Endothelial cell (in vitro differentiated cells): Measurements from ENCODE around the gene BLTP3B. TPM values are rescaled to one million over a fixed set of nuclear protein-coding genes. Genes with fewer than 3 reads are reported as not detected.

ENCODE experiments used
- DNase-seq: peaks from one replicate; pipeline ENCODE4 v3.0.0; 2021; ENCODE audit warnings: low spot score
- H3K27ac Mint-ChIP-seq: one replicate; pipeline ENCODE4 v1.8.0; 2021; ENCODE audit warnings: mixed read lengths, inconsistent platforms; ENCODE audit not compliant: unreplicated experiment
- H3K27me3 Mint-ChIP-seq: one replicate; pipeline ENCODE4 v1.8.0; 2021; ENCODE audit warnings: mild to moderate bottlenecking, moderate library complexity, mixed read lengths, inconsistent platforms; ENCODE audit not compliant: unreplicated experiment
- H3K36me3 Mint-ChIP-seq: one replicate; pipeline ENCODE4 v1.8.0; 2021; ENCODE audit warnings: mild to moderate bottlenecking, low read depth, mixed read lengths, inconsistent platforms; ENCODE audit not compliant: unreplicated experiment
- H3K4me1 Mint-ChIP-seq: one replicate; pipeline ENCODE4 v1.8.0; 2021; ENCODE audit warnings: mild to moderate bottlenecking, mixed read lengths, inconsistent platforms; ENCODE audit not compliant: unreplicated experiment
- H3K4me3 Mint-ChIP-seq: one replicate; pipeline ENCODE4 v1.8.0; 2021; ENCODE audit warnings: mild to moderate bottlenecking, mixed read lengths, inconsistent platforms; ENCODE audit not compliant: unreplicated experiment
- H3K9me3 Mint-ChIP-seq: one replicate; pipeline ENCODE4 v1.8.0; 2021; ENCODE audit warnings: mixed read lengths, inconsistent platforms; ENCODE audit not compliant: unreplicated experiment
- total RNA-seq: library from RNA; stranded (reverse); fragmentation: NEBNext Ultra II Directional; extraction: Animal tissue kit (Norgen Biotek cat#: 25700); gene quantifications from one replicate; pipeline ENCODE4 v1.2.1, GENCODE V29; 2021; ENCODE audit not compliant: unreplicated experiment
- TF ChIP-seq, protein P1 (sequence below): fragments of 200-600 bp; sonication (generic); IDR thresholded peaks from one replicate; pipeline ENCODE4 v1.5.0; 2021; ENCODE audit warnings: antibody characterized with exemption; ENCODE audit not compliant: unreplicated experiment

The BLTP3B gene
- total RNA-seq, 1 donor from 2014 or later = 14.3 TPM

DNA sequence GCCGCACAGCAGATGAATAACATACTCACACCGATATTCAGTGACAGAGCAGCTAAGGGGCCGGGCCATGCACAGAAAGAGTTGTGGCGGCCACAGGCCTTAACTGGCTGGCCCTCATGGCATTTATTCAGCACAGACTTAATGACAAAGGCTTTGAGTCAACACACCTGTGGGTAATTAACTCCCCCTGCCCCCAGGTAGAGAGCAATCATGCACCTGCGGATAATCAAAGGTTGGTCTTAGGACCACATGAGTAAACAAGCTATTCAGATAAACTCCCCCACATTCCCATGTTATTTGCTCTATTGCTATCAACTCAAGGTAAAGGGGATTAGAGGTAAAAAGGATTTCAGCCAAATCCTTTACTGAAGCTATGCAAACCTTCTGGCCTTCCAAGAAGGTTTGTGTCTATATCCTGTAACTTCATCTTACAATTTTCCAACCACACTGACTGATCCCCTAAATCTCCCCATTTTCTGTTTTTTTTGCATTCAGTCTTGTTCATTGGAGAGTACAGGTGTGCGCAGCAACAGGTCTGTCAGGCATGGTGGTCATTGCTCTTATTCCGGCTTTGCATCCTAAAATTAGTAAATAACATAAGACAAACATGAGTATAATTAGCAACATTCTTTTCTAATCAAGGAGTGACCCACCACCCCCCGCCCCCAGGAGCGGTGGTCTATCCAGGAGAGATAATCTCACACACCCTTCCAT lies 16.9 kb upstream of the BLTP3B start:
- Mint-ChIP-seq H3K27ac (no peak overlapping the region), H3K36me3 (no peaks in the 10 kb centered on the region), H3K27me3 (peaks cover 10% of the 10 kb centered on the region), H3K4me1 (no peaks in the 10 kb centered on the region), H3K9me3 (no peaks in the 10 kb centered on the region), H3K4me3 (no peak overlapping the region)
- DNase-seq = no peak
- TF ChIP-seq, protein P1, sequence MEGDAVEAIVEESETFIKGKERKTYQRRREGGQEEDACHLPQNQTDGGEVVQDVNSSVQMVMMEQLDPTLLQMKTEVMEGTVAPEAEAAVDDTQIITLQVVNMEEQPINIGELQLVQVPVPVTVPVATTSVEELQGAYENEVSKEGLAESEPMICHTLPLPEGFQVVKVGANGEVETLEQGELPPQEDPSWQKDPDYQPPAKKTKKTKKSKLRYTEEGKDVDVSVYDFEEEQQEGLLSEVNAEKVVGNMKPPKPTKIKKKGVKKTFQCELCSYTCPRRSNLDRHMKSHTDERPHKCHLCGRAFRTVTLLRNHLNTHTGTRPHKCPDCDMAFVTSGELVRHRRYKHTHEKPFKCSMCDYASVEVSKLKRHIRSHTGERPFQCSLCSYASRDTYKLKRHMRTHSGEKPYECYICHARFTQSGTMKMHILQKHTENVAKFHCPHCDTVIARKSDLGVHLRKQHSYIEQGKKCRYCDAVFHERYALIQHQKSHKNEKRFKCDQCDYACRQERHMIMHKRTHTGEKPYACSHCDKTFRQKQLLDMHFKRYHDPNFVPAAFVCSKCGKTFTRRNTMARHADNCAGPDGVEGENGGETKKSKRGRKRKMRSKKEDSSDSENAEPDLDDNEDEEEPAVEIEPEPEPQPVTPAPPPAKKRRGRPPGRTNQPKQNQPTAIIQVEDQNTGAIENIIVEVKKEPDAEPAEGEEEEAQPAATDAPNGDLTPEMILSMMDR = no peak

DNA sequence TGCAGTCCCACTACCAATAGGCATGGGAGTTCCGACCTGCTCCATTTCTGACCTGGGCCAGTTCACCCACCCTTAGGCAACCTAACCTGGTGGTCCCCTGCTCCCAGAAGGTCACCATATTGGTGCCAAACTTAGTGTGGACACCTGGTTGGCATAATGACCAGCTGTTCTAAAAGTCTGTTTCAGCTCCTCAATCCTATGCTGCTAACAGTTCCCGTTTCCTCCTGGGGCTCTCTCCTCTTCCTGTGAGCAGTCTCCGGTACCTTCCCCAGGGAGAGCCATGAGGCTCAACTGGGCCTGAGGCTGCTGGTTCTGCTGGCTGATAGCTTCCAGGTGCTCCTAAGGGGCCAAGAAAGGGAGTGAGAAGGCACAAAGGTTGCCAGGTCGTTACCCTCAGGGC lies 15.9 kb upstream of the BLTP3B start:
- H3K4me3 Mint-ChIP-seq = no peak overlapping the region
- peaks cover 10% of the 10 kb centered on the region for H3K27me3 Mint-ChIP-seq
- H3K36me3 Mint-ChIP-seq = no peaks in the 10 kb centered on the region
- peak overlapping the region; percentile 52 for H3K27ac Mint-ChIP-seq
- no peaks in the 10 kb centered on the region for H3K9me3 Mint-ChIP-seq
- H3K4me1 Mint-ChIP-seq = no peaks in the 10 kb centered on the region
- TF ChIP-seq, protein P1 = no peak
- DNase-seq = no peak

DNA sequence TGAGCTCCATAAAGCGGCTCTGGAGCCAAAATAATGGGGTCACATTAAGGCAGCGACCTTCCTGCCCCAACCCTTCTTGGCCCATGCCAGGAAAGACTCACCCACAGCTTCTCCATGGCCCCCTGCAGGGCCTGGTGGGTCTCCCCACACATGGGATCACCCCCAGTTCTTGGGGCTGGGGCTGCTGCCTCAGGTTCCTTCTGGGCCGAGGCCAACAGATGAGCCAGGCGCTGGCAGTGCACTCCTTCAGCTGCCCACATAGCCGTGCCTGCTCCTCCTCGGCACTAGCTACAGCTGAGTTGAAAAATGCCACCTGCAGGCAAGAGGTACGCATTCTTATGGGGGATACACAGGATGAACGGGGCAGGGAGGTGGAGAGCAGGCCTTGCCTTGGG lies 14.8 kb upstream of the BLTP3B start:
- H3K4me3 Mint-ChIP-seq = no peak overlapping the region
- TF ChIP-seq, protein P1 = no peak
- DNase-seq = no peak
- no peak overlapping the region for H3K27ac Mint-ChIP-seq
- peaks cover 10% of the 10 kb centered on the region for H3K27me3 Mint-ChIP-seq
- no peaks in the 10 kb centered on the region for H3K9me3 Mint-ChIP-seq
- H3K36me3 Mint-ChIP-seq = no peaks in the 10 kb centered on the region
- H3K4me1 Mint-ChIP-seq = no peaks in the 10 kb centered on the region

DNA sequence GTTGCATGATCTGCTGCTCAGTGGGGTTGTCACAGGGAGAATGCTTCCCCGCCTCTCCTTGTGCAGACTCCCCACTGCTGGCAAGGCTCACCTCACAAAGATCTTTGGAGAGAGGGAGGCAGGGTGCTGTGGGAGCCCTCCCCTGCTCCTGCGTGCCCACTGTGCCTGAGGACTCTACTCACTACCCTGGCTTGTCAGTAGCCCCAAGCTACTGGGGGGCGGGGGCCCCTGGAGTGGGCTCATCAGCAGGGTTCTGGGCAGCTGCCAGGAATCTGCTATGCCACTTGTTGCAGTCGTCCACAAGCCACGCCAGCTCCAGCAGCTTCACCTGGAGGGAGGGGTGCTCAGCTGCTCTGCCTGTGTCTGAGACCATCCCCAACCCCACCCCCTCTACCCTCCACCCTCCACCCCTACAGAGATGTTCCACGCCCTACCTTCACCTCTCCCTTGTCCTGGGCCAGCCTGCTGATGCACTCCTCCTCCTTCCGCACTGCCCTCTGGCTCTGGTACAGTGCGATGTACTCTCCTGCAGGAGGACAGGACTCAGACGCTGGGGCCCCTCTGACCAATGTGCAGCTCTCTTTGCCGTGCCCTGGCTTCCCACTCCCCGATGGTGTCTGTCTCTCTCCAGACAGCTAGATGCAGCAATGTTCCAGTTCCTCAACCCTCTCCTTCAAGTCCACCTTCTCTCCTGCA lies 14.2 kb upstream of the BLTP3B start:
- H3K27ac Mint-ChIP-seq = no peak overlapping the region
- DNase-seq = no peak
- no peaks in the 10 kb centered on the region for H3K36me3 Mint-ChIP-seq
- H3K4me3 Mint-ChIP-seq = no peak overlapping the region
- peaks cover 10% of the 10 kb centered on the region for H3K27me3 Mint-ChIP-seq
- H3K9me3 Mint-ChIP-seq = no peaks in the 10 kb centered on the region
- no peaks in the 10 kb centered on the region for H3K4me1 Mint-ChIP-seq
- TF ChIP-seq, protein P1 = no peak

DNA sequence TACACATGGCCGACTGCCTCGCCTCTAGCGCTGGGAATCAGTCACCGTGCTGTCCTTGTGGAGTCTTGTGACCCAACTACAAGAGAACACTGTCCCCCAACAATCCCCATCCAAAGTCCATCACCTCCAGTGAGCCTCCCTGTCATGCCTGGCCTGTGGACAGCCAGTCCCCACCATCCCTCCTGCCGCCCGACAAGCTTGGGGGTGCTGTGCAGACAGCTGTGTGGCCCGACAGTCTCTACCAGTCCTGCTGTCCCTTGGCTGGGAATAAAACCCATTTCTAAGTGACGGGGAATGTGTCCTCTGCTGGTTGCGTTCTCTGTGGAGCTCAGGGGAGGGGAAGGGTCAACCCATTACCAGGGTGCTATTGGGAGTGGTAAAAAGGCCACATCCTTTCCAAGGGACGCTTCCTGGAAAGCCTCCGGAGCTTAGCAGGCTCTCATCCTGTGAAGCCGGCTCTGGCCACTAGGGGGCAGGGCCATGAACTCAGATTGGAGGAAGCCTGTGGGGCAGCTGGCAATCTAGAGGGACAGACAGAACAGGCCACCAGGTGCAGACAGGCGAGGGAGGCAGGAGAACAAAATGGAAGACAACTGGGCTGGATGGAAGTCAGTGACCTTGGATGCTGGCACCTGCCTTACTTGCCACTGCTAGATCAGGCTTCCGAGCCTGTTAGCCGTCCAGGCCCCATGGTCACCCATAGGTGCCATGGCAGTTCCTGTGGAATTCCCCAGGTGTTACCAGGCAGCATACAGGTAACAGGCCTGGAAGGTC lies 12.0 kb upstream of the BLTP3B start:
- Mint-ChIP-seq H3K9me3 (no peaks in the 10 kb centered on the region), H3K4me1 (no peaks in the 10 kb centered on the region)
- TF ChIP-seq, protein P1 = peak; percentile 92

More for the DNA sequence above, 12.0 kb upstream of the BLTP3B start:
- peak; percentile 86 for DNase-seq
- H3K27me3 Mint-ChIP-seq = peaks cover 10% of the 10 kb centered on the region
- no peaks in the 10 kb centered on the region for H3K36me3 Mint-ChIP-seq
- no peak overlapping the region for H3K27ac Mint-ChIP-seq
- no peak overlapping the region for H3K4me3 Mint-ChIP-seq
